RPMI7951 (cell line): Measurements from ENCODE around the gene GADD45B. TPM values are rescaled to one million over a fixed set of nuclear protein-coding genes. Genes with fewer than 3 reads are reported as not detected.

Experiments used
- DNase-seq: peaks from one replicate; pipeline ENCODE4 v3.0.0-alpha.2; 2012; ENCODE audit warnings: low read depth
- total RNA-seq: library from RNA; depleted of rRNA; stranded (reverse); fragments of >200 nt; shearing (Covaris generic); gene quantifications from 2 replicates; pipeline ENCODE4 v1.2.3, GENCODE V29; 2014; rRNA removed

GADD45B gene, protein sequence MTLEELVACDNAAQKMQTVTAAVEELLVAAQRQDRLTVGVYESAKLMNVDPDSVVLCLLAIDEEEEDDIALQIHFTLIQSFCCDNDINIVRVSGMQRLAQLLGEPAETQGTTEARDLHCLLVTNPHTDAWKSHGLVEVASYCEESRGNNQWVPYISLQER
- total RNA-seq = 23.5 and 28.4 TPM in 2 replicates

DNA sequence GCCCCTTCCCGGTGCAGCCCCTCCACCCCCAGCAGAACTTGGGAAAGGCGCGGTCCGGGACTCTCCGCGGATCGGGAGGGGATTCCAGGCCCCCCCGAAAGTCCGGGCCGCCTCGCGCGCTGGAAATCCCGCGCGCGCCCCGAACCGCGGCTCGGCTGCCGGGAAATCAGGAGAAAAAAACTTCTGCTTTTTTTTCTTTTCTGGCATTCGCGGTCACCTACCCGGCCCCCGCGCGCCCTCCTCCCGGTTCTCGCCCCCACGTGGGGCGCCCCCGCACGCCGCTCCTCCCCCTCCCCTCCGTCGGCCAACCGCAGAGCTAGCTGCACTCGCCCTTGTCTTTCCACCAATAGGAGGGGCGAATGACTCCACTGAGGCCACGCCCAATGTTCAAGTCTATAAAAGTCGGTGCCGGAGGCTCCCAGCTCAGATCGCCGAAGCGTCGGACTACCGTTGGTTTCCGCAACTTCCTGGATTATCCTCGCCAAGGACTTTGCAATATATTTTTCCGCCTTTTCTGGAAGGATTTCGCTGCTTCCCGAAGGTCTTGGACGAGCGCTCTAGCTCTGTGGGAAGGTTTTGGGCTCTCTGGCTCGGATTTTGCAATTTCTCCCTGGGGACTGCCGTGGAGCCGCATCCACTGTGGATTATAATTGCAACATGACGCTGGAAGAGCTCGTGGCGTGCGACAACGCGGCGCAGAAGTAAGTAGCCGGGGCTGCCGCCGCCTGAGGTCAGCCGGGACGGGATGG is at the start of gene GADD45B:
GADD45B (plus strand) TSS at position 426 of the 749 bp plus-strand sequence; CDS start at position 658, 232 bp downstream.
- DNase-seq = peak; percentile 97

DNA sequence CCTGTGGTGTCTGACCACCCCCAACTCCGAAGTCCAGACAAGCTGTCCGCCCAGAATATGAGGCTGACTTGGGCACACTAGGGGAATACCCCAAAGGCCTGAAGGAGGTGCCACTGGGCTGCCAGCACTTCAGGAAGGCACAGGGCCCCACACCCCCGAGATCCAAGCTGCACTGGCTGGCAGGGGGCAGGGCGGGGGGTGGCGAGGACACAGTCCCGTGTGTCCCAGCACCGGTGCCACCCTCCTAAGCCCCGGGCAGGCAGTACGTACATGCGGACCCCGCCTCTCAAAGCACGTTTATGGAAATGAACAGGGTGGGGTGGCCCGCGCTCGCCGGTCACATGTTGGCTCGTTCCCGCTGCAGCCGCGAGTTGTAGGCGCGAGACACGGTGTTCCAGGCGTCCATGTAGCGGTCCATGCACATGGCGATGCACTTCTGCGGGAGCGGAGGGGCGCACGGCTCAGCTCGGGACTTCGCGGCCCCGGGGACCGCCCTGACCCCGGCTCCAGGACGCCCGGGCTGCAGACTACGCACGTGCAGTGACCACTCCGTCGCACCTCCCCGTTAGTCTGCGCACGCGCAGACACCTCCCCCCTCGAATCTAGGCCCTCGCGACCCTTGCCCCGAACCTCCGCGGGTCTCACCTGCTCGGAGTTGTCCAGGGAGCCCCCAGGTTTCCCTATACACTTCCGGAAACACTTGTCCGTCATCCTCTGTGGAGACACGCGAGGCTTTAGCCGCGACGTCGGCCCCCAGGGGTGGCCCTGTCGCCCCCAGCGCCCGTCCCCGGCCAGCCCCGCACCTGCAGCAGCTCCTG is 49.1 kb upstream of the GADD45B start:
- DNase-seq = peak; percentile 33

DNA sequence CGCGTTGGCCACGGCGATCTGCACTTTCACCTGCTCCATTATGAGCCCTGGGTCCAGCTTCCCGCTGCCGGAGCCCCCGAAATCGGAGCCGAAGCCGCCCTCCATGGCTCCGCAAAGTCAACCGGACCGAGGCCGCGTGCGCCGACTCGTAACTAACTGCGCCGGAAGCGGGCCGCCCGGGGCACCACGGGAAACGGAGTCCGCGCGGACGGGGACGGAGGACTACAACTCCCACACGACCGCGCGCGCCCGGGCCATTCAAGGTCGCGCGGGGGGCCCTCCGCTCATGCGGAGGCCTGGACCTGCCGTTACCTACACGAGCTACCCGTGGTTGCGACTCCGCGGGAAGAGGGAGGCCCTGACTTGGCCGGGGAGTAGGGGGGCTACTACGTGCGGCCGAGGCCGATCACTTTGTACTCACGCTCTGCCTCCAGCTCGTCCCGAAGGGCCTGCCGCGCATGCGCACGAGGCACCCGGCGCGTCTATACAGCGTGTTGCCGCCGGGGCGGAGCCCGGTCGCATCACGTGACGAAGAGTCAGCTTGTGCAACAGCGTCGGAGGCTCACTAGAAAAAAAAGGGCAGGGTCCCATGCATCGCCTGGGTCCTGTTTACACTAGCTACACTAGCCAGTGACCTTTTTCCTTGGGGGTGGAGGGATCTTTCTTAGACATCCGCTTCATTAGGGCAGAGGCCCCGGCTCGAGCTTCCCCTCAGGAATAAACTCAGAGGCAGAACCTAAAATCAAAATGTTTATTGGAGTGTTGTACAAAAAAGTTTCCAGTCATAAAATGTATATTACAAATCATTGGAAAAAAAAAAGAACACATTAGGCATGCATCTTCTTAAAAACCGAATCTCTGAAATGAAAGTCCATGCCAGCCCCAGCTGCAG is 48.3 kb upstream of the GADD45B start, which contains the start of gene TIMM13:
TIMM13 (minus strand) TSS at position 158 of the 892 bp plus-strand sequence; CDS start at position 105, 53 bp downstream.
- peak; percentile 91 for DNase-seq

DNA sequence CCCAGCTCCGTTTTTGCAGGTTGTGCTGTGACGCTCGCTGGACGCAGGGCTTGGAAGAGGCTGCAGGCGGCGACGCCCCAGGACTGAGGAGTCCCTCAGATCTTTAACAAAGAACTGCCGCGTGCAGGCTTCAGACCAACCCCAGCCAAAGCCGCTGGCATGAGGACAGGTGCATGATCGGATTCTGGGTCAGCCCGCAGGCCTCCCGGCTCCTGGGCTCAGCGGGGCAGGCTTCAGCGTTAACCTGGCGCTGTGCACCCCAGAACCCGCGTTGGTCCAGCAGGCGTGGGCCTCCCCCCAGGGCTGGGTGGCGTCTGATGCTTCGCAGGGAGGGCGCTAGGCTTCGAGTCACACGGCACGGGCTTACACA is 47.6 kb upstream of the GADD45B start:
- DNase-seq = peak; percentile 40

DNA sequence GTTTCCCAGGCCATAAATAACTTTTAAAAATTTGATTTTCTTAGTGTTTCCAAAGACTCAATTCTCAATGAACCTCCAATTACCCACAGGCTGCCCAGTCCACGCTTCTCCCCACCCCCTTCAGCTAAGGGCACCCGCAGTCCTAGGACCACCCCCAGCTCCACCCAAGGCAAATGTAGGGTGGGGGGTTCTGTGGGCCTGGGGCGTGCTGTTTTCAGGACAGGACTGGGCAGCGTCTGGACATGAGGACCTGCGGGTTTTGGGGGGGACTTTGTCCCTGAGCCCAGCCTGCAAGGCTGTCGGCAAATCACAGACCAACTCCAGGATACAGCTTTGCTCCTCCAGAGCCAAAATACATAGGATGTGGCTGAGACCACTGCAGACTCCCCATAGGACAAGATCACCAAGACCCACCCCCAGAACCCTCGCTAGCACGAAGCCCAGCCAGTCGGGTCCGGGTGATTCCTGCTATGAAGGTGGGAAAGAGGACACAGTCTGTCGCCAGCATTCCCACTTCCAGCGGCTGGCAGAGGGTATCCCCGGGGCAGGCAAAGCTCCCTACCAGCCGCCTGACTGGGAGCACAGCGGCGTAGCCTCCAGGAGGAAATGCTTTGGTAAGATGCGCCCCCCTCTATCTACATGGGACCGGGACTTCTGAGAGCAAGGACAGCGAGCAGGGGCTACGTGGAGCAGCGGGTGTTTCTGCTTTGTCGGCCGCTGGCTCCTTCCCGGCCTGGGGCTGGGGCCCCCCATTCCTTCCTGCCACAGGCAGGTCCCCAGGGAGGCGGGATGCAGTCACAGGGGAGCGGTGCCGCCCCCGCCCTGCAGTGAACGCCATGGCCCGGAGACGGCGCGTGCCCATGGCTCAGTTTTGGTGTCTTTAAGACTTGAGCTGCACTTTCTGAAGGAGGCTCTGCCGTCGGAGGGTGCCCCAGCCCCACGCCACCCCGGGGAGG is 46.9 kb upstream of the GADD45B start:
- no peak for DNase-seq

DNA sequence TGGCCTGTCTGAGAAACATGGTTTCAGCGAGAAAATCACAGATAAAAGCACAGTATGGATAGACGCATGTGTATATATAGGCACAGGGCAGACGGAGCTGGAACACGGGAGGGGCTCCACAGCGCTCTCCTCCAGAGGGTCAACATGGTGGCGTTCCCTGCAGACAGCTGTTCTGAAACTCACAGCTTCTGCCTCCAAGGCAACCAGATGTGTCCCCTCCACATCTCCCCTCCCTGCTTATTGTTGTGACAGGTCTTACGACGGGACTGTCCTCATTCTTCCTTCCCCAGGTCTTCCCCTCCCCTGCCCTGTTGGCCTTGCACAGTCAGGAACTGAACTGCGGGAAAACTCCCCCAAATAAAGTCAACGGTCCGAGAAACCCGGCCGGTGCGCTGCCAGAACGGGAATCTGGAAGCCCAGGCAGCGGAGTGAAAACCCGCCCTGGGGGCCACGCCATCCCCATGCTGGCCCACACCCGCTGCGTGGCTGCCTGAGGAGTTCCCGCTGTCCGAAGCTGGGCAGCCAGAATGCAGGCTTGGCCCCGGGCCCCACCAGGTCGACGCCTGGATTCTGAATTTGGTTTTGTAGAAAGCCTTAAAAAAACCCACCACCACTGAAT is 45.9 kb upstream of the GADD45B start:
- no peak for DNase-seq

DNA sequence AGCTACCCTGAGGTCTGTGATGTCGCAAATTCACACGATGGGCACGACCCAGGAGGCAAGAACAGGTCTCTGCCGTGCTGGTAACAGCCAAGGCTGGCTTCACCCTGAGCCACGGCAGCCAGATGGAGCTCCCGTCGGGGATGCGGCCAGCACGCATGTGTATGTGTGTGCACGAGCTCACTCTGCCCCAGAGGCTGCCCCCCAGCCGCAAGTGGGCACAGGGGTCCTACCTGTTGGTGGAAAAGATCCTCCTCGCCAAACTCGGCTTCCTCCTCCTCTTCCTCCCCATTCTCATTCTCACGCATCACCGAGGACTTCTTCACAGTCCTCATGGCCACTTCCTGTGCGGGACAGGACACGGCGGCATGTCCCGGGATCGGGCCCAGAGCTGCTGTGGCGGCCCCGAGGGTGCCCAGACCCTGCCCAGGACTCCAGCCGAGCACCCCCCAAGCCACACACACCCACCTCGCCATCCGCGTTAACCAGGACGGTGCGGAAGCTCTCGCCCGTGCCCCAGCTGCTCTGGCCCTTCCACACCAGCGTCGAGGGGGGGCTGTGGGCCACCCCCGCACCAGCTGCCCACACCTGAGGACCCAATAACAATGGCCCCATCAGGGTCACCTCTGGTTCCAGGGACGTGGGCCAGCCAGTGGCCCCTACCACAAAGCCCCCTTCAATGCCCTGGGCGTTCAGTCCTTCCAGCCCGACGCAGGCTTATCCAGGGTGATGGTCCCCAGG is 44.4 kb upstream of the GADD45B start:
- no peak for DNase-seq

DNA sequence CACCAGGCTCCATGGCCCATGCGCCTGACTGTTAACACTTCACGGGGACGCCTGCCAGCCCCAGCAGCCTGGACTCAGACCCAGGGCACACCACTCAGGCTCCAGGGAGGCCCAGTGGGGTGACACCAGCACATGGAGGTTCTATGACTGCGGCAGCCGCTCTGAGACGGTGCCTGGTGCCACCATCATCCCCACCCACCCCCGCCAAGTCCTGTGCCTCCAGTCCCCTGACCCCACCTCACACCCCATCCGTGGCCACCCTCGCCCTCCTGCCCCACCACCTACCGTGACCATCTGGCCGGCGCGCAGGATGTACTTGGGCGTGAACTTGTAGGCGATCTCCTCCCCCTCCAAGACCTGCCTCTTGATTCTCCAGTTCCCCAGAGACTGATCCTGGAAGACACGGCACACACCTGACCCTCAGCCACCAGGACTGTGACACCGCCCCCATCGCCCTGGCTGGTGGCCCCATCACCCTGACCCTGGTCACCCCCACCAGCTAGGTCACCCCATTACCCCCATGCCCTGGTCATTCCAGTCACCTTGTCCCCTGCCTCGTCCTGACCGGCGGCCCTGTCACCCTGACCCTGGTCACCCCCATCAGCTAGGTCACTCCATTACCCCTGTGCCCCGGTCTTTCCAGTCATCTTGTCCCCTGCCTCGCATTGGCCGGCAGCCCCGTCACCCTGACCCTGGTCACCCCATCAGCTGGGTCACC is 43.6 kb upstream of the GADD45B start:
- no peak for DNase-seq

DNA sequence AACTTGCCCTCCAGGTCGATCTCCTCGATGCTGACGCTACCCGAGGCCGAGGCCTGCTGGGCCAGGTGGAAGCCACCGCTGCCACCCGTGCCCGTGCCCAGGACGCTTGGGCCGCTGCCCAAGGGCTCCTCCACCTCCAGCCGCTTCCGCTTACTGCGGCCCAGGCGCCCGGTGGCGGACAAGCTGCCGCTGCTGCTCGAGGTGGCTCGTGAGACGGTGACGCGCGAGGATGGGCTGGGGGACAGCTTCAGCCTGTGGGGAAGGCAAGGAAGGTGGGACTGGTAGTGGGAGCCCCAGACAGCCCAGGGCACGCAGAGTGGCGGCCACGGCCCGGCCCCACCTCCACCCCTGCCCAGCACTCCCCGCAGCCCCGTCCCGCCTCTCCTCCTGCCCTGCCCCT is 42.1 kb upstream of the GADD45B start:
- no peak for DNase-seq

DNA sequence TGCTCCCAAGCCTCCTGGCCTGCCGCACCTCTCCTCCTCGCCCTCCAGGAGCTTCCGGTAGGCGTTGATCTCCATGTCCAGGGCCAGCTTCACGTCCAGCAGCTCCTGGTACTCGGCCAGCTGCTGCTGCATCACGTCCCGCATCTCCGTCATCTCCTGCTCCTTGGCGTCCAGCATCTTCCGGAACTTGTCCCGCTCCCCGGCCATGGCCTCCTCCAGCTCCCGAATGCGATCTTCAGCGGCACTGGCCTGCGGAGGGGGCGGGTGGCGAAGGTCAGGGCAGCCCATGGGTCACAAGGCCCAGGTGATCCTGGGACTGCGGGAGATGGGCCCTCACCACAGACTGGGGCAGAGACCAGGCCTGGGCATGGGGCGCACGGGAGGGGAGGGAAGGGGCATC is 41.7 kb upstream of the GADD45B start:
- no peak for DNase-seq

DNA sequence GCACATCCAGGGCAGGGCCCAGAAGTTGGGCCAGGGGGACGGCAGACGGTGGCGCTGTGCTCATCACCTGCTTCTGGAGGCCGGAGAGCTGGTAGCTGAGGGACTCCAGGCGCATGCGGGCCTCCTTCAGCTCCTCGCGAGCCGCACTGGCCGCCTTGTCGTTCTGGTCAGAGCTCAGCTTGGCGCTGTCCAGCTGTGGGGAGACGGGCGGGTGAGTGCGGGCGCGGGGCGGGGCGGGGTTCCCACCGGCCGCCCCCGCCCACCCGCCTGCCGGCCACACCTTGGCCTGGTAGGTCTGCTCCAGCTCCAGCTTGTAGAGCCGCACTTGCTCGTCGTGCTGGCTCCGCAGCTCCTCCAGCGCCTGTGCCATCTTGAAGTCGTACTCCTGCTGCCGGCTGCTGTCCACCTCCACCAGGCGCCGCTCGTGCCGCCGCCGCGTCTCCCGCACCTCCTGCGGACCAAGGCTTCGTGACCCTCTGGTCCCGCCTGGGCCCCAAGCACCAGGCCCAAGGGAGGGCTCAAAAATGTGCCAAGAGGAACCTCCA is 41.1 kb upstream of the GADD45B start:
- DNase-seq = no peak

DNA sequence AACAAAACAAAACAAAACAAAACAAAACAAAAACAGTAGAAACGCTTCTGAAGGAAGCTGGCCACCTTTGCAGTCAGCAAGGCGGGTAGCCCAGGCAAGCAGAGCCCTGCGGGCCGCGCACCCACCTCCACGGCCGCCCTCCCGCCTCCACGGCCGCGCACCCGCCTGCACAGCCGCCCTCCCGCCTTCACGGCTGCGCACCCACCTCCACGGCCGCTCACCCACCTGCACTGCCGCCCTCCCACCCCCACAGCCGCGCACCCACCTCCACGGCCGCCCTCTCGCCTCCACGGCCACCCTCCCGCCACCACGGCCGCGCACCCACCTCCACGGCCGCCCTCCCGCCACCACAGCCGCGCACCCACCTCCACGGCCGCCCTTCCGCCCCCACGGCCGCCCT is 39.5 kb upstream of the GADD45B start:
- DNase-seq = no peak

DNA sequence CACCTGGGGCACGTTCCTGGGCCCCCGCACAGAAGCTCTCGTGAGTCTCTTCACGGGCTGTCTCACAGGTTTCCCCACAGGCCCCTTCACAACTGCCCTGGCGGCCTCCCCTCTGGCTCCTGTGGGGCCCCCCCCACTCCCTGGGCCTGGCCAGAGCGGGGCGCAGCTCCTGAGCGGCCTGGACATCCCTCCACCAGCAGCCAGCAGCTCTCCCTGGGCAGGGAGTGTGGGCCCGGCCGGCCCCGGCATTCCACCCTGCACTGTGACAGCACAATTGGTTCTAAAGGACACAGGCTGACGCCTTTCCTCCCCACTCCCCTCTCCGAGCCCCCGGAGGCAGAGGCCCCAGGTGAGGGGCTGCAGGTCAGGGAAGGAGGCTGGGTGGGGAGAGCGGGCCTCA is 39.0 kb upstream of the GADD45B start:
- no peak for DNase-seq

DNA sequence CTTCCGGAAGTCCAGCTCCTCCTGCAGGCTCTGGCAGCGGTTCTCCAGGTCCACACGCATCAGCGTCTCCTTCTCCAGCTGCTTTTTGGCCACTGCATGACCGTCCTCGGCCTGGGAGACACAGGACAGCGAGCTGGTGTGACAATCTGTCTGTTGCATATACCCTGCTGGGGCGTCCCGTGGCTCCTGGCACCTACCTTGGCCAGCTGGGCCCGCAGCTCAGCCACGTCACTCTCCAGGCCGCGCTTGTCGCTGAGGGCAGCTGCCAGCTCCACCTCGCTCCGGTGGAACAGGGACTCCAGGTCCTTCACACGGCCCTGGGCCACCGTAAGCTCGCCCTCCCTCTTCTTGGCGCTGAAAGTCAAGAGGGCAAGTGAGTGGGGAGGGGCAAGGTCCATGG is 37.7 kb upstream of the GADD45B start:
- DNase-seq = no peak

DNA sequence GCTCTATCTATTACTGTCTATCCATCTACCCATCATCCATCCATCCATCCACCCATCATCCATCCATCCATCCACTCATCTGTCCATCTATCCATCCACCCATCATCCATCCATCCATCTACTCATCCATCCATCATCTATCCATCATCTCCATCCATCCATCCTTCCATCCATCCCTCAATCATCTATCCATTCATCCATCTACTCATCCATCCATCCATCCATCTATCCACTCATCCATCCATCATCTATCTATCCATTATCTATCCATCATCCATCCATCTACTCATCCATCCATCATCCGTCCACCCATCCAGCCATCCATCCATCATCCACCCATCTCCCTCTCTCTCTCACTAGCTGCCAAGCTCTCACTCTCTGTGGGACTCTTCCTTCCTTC is 35.4 kb upstream of the GADD45B start:
- no peak for DNase-seq

DNA sequence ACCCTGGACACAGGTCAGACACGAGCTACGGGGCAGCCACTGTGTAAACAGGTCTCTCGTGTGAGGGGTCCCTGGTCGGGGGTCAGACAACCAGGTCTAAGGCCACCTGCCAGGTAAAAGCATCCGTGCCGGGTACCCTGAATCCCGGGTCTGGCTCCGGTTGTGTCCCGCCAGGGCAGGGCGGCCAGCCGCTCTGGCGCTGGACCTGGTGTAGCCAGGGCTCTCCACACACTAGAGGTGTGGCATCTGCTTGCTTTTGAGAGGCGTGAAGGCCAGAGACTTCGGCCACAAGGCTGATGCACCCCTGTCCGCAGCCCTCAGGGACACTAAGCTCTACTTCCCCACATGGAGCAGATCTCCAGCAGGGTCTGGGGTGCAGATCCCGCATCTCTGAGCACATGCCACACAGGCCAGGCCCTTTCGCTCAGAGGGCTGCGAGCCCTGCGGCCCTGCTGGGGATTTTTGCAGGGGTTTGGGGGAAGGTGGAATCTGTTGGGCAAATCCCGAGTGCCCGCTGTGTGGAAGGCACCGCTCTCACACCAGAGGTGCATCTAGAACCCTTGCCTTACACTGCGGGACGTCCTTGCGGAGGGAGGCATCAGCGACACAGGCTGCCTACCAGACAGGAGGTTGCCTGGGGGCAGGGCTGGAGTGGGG is 34.7 kb upstream of the GADD45B start:
- DNase-seq = no peak

DNA sequence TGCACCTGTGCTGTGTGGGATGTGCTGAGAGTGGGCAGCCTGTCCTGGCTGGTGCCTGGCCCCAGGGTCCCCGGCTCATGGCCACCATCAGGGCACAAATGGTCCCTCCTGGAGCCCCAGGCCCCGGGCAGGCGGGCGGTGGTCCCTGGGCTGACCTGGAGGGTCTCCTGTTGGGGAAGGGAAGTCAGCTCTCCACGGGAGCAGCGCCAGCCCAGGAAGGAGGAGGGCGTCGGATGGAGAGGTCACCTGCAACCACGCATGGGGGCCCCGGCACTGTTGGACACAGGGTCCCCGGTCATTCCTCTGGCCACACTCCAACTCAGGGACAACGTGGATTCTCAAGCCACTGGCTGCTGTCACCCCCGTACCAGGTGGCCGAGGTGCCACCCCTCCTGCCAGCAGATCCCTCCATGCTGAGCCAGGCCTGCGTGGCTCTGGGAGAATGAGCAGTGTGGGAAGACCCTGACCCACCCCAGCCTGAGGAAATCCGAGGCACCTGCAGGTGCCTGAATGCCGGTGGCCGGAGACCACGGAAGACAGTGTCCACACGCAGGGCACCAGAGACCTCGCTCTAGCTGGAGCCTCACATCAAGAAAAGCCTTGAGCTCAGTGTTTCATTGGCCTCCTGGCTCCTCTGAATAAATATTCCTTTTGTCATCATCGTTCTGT is 32.7 kb upstream of the GADD45B start:
- no peak for DNase-seq
